HG03460 (cell line): ENCODE results near the gene IGF2.
"Not testable (repeated sequence)": the region's sequence is repeated elsewhere in the genome, so short reads cannot be mapped to it uniquely, and the experiment has no call there.

Experiments used
- ATAC-seq: cut with Tn5 transposase; IDR thresholded peaks from one replicate; pipeline ENCODE4 v1.9.1; 2021; ENCODE audit not compliant: unreplicated experiment

Gene IGF2, protein sequence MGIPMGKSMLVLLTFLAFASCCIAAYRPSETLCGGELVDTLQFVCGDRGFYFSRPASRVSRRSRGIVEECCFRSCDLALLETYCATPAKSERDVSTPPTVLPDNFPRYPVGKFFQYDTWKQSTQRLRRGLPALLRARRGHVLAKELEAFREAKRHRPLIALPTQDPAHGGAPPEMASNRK

DNA sequence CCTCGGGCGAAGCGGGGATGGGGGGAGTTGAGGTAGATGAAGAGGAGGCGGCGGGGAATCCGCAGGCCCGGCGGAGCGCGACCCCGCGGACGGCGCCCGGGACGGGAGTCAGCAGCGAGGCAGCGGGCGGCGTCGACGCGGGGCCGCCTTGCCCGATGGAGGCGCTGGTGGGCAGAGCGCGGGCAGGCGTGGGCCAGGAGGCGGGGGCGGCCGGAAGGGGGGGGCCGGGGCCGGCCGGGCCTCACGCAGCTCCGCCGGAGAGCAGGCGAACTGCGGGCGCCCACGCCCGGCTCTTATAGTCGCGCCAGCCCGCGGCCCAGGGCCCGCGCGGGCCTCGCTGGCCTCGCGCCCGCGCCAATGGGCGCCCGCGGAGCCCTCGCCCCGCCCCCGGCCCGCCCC, at the start of gene IGF2:
Gene IGF2, minus strand, starts transcription at position 267 of the 399 bp plus-strand sequence. CDS start 3,866 bp downstream, outside the sequence.
- ATAC-seq = no peak

DNA sequence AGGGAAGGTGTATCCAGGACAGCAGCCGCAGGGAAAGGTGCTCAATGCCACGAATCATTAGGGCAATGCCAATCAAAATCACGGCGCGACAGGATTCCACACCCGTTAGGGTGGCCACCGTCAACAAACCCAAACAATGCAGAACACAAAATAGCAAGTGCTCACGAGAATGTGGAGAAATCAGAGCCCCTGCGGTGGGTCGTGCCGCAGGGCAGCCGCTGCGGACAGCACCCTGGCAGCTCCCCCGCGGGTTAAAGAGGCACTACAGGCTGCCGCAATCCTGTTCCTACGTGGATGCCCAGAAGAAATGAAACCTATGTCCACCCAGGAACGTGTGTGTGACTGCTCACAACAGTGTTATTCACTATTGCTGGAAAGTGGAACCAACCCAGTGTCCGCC, 49.6 kb upstream of the IGF2 start:
- ATAC-seq = no peak

DNA sequence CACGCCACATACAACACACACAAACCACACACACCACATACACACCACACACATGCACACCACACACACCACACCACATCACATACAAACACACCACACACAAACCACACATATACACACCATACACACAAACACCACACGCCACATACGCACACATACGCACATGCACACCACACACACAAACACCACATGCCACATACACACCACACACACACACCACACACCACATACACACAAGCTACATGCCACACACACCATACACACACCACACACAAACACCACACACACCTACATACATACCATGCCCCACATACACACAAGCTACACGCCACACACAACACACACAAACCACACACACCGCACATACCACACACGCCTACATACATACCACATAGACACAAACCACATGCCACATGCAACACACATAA, 48.1 kb upstream of the IGF2 start:
- no peak for ATAC-seq

DNA sequence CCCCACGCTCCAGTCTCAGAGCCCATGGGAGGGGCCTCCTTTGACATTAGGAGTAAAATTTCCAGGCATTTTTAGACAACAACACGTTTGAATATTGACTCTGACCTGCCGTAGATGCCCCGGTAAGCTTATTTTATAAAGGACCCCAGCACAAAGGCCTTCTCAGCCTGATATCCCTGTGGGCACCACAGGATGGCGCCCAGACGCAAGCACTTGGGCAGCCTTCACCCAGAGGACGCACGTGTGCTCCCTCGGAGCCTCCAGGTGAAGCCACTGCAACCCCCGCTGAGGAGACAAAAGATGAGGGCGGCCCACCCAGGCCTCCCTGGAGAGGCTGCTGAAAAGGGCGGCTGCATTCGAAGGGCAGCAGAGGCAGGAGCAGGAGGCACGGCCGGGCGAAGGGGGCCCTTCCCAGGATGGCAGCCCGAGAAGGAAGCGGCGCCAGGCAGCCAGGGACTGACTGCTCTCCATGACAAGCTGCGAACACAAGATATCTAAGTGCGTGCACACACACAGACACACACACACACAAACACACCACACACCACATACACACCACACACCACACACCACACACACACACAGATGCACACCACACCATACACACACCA, 47.6 kb upstream of the IGF2 start:
- ATAC-seq = no peak

DNA sequence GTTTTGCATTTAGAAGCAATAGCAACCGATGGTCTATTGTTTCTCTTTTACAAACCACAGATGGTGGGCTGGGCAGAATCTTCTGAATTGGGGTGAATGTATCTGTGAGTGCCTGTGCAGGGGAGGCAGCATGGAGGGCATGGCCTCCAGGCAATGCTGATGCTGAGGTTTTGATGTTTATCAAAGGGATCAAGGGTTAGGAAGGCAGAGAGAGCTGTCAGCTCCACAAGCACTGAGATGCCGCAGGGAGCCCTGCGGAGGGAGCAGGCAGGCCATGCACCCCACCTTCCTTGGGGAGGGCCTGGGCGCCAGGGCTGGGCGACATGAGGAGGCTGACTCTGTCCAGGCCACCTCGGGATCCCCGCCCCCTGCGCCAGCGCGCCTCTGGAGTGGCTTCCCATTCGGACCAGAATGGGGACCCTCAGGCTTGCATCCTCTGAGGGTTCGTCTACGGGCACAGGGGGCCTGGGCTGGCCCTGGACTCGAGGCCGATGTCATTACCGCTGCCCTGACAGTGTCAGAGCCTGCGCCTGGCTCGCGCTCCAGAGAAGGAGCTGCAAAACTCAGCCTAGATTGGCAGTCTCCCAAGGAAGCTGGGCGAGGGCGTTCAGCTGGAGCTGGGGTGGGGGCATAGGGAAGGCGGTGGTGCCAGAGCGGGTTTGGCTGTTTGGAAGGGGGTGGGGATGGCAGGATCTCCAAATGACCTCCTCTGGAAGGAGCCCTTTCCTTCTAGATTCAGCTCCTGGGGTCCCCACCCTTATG, 46.3 kb upstream of the IGF2 start:
- ATAC-seq = no peak

DNA sequence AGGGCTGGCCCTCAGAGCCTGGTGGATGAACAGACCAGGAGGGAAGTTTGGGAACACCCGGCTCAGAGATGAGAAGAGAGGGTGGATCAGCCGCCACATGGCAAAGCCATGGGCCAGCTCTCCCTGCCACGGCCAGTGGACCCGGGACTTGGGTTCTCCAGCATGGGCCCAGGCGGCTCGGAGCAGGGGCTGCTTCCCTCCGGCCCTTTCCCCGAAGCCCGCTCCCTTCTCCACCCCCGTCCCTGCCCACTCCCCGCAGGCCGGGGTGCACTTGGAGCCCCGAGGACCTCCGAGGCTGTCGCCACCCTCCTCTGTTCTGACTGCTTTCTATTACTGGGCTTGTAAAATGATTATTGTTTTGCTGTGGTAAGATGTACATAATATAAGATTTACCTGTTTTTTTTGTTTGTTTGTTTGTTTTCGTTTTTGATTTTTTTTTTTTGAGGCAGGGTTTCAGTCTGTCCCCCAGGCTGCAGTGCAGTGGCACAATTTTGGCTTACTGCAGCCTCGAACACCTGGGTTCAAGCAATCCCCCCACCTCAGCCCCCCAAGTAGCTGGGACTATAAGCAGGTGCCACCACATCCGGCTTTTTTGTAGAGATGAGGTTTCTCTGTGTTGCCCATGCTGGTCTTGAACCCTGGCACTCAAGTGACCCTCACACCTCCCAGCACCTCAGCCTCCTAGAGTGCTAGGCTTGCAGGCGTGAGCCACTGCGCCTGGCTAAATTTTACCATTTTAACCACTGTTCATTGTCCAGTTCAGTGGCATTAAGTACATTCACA, 43.7 kb upstream of the IGF2 start:
- no peak for ATAC-seq

DNA sequence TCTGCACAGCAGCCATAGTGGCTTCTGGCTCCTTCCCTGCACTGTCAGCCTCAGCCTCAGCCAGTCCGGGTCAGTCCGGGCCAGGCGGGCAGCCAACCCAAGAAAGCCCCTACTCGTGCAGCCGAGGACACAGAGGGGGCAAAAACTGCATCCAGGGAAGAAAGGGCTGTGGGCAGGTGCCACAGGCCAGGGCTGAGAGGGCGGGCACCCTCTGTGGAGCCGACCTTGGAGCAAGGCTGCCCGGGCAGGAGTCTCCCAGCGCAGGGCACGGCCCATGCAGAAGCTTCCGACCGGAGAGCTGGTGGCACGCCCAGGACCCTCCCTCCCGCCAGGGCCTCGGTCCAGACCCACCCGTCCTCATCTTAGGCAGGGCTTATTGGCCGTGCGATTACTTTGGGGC, 42.9 kb upstream of the IGF2 start:
- no peak for ATAC-seq

DNA sequence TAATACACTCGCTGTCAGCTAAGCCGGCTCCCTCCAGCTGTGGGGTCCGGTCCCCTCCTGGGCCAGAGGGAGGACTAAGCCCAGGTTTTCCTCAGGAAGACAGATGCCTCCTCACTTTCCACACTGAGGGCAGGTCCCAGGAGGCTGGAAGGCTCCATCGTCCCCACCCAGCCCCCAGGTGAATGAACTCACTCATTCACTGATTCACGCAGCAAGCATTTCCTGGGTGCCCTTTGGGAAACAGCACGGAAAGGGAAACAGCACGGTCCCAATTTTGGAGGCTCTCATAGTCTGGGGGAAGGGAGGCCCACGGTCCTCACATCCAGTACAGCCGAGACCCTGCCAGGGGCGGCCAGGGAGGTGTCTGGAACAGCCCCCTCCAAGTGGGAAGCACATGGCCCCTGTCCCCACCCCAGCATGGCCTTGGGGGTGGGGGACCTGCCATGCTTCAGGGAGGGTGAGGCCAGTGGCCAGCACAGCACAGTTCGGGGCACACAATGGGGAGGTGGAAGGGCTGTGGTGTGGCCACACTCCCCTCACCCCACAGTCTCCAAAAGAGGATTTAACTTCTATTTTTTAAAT, 41.7 kb upstream of the IGF2 start:
- ATAC-seq = no peak

DNA sequence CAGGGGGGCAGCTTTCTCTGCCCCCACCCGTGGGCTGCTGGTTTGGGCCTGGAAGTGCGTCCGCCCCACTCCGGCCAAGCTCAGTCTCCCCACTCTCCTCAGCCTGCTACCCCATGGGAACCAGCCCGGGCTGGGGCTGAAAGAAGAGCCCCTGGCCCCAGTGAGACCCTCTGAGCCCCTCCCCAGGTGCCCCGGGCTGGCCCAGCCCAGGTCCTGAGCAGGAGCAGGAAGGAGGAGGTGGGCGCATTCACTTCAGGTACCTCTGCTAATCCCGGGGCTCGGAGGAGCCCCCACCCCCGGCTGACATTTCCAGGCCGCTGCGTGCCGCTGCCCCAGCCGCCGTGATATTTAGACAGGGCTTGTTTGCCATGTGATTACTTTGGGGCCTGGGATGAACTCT, 41.2 kb upstream of the IGF2 start:
- ATAC-seq = no peak

DNA sequence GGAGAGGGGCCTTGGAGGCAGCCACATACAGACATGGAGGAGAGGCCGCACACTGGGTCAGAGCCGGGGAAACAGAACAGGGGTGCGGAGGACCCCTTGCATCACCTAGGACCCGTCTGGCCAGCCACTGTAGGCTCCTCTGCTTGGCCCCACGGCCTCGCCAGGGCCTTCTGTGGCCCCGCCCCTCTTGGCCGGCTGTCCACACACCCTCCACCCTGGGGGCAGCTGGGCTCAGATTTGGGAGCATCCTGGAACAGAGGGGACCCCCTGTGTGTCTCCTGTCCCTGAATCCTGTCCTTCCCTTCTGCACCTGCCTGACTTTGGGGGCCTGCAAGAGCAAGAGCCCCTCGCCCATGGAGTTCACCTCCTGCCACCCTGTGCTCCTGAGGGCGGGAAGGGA, 40.3 kb upstream of the IGF2 start:
- no peak for ATAC-seq

DNA sequence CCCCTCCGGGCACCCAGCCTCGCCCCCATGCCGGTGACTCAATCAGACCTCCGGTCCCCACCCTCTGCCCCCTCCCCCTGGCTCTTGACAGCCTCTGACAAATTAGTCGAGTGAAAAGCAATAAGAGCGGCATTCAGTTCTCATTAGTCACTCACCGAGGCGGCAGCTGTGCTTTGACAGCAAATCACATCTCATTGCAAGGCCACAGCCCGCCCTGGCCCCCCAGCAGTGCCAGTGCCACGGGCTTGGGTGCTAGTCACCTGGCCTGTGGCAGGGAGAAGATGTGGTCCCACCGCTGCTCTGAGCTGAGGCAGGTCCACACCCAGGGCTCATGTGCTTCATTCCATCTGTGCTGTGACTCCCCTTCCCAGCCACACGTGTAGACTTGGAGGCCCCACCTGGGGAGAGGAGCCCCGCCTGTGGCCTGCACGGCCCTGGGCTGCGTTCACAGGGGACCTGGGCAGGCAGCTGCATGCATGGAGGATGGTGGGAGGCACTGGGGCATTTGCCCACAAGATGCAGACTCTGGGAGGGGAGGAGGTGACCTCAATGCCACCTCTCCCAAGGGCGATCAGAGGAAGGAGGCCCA, 39.8 kb upstream of the IGF2 start:
- ATAC-seq = no peak

DNA sequence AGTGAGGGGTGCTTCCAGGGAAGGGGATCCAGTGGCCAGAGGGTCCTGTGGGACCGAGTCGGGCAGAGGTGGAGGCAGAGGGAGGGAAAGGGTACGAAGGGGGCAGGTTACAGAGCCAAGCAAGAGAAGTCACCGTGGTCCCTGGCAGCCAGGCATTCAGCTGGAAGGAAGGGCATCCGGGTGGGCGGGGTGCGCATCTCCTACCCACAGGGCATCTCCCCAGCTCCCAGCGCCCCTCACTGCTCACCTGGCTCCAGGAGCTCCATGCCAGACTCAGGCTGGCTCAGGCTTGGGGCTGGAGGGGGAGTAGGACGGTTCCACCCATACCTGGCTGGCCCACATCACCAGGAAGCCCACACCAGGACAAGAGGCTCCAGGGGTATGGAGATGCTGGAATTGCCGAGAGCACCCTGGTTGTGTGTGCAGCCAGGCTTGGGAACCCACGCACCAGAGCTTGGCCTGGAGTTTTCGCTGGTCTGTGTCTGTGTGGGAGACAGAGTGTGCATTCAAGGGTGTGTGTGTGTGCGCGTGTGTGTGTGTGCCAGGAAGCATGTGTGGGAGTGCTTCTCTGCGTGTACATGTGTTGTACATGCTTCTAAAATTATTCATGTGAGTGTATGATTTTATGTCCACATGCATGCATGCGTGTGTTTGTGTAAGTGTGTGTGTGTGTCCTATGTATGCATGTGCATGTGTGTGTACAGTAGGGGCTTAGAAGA, 39.0 kb upstream of the IGF2 start:
- ATAC-seq = not testable (repeated sequence)

DNA sequence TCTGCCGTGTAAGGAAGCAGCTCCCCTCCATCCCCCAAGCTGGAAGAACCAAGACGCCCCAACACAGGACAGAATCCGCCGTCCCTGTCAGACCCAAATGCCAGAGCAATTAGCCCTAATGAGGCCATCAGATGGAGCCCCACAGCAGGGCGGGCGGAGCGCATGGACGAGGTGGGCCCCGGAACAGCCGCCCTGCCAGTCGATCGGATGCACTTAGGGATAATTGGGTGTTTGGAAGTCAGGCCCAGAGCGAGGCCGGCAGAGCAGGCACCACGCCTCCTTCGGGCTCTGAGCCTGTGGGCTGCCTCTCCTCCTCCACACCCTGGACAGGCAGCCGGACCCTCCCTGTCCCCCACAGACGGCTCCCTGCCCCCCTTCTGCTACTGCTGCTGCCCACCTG, 37.9 kb upstream of the IGF2 start:
- no peak for ATAC-seq

DNA sequence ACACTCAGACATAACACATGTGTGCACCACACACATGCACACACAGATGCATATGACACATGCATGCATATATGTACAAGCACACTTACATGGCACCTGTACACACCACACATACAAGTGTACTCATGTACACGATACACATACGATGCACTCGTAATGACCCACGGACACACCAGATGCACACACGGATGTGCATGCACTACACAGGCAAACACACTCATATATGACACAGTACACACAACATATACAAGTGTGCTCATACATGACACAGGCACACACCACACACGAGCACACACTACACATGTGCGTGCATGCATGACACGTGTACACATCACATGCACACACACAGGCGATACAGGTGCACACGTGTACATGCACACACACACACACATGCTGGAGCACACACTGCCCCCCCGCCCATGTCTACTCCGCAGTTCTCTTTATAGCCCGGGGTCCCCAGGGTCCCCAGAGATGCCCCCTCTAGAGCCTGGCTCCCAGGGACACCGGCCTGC, 37.3 kb upstream of the IGF2 start:
- no peak for ATAC-seq

DNA sequence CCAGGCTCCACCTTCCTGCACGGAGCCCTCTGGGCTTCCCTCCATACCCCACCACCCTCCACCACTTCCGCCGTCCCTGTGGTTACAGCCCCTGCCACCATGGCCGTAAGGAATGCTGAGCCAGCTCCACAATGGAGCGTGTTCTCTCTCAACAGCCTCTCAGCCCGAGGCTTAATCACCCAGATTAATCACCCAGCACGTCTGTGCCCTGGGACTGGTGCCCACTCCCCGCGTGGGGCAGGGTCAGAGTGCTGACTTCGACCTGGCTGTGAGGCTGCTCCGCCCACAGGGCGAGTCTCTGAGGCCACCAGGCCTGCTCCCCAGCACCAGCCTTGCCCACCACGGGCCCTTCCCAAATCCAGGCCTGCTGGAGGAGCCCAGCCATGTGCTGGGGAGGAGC, 36.5 kb upstream of the IGF2 start:
- no peak for ATAC-seq

DNA sequence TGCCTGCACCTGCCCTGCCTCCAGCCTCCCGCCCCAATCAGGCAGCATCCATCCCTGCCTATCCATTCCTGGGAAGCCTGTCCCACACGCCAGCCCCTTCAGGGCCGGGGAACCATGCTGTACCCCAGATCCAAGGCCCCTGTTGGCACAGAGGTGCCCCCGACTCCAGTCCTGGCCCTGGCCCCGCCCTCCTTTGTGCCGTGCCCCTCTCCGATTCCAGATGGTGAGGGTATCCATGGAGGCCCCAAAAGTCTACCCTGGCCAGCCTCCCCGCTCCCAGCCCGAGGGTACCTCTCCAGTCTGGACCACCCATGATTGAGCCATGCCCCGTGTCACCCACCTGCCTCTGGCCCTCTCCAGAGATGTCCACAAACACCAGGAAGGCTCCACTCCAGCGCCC, 35.2 kb upstream of the IGF2 start:
- ATAC-seq = no peak

DNA sequence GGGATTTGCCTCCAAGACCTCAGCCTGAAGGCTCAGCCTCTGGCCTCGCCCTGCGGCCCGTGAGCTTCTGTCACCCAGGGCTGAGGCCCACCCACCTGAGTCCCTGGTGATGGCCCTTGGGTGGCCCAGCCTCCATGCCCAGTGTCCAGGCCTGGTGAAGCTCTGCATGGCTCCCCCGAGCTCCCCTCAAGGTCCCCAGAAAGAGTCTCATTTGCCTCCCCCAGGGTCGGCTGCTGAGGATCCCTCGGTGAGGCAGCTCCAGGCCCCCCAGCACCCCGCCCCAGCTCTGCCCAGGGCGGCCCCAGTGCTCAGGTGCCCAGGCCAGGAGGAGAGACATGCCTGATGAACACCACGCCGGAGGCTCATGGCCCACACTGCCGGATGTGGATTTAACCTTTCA, 34.6 kb upstream of the IGF2 start:
- no peak for ATAC-seq

DNA sequence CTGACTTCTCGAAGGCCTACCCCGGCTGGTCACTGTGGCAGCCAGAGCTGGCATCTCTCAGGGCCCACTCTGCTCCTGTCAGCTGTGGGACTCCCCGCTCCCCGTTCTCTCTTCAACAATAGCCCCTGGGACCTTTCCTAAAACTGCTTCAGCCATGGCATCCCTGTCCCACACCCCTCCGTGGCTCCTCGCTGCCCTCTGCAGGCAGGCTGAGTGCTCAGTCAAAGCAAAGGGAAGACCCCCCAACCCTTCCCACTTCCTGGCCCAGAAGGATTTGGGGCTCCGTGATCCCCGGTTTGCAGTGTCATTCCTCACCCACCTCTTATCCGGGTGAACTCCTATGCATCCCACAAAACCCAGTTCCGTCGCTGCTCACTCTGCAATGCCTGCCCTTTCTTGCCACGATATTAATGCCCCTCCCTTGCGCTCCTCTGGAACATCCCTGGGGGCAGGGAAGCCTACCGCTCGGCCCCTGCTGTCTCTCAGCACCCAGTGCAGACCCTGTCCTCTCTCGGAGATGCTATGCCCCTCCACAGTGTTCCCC, 34.0 kb upstream of the IGF2 start:
- ATAC-seq = no peak

DNA sequence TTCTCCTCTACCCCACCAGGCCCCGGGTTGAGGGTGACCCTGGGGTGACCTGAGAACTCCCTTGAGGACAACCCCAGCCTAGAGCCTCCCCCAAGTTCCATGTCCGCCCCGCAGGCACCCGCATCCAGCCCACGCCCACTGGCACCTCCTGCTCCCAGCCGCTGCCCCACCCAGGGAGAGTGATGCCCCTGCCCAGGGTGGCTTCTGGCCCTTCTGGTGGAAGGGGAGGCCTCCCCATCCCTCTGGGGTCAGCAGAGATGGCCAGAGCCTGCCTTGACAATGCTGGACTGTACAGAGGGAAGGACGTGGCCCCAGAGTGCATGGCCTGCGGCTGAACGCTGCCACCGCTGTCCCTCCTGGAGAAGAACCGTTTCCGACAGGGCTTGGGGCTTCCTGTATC, 33.5 kb upstream of the IGF2 start:
- ATAC-seq = no peak

DNA sequence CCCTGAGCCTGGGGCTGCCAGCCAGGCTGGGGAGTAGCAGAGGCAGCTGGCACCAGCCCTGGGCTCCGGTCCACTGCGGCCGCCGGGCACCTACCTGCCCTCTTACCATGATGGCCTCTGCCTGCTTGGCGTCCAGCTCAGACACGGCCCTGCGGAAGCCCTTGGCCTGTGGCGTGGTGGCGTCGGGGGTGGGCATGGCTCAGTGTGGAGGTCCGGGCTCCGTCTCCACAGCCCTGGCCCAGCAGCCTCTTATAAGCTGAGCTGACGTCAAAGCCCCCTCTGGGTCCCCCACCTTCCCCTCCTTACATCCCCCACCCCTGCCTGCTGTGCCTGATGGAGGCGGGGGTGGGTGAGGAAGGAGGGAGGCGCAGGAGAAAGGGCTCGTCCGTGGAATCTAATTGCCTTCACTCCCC, 32.4 kb upstream of the IGF2 start, which contains the start of gene TH:
Gene TH, minus strand, starts transcription at position 225 of the 413 bp plus-strand sequence. Its CDS starts 29 bp downstream, at position 196.
- ATAC-seq = no peak
